CD14-positive monocyte (primary cell): ENCODE measurements around the gene B4GALT4. TPM values are rescaled to one million over a fixed set of nuclear protein-coding genes. Genes with fewer than 3 reads are reported as not detected.

ENCODE experiments used
- DNase-seq, 3 donors: peaks; one replicate each; pipeline ENCODE4 v3.0.0-alpha.2; 2011 to 2022
- H2AFZ ChIP-seq: 2 replicates; pipeline ENCODE4 v1.6.0; 2012; ENCODE audit warnings: mild to moderate bottlenecking, low read depth, low read length, inconsistent platforms; ENCODE audit not compliant: insufficient read depth, poor library complexity, severe bottlenecking
- H3K27ac ChIP-seq, 2 donors: 1 replicate in 1 of 2; 2 replicates in 1 of 2; pipeline ENCODE4 v1.5.1; 2012 to 2013; ENCODE audit warnings: low read length in 2 of 2, control low read depth in 1 of 2, inconsistent platforms in 1 of 2, low read depth in 1 of 2, mild to moderate bottlenecking in 1 of 2
- H3K27me3 ChIP-seq, 2 donors: one replicate each; pipeline versions ENCODE4 v1.6.0 to v1.6.1; 2011 to 2013; ENCODE audit warnings: low read length in 2 of 2; ENCODE audit not compliant: control insufficient read depth in 2 of 2, insufficient read depth in 2 of 2
- H3K36me3 ChIP-seq, 2 donors: replicated peaks in 1 of 2; 1 replicate in 1 of 2; 2 replicates in 1 of 2; pipeline versions ENCODE4 v1.5.1 to v1.6.1; 2012 to 2013; ENCODE audit warnings: low read length in 2 of 2, control low read depth in 1 of 2, inconsistent platforms in 1 of 2, mild to moderate bottlenecking in 1 of 2; ENCODE audit not compliant: insufficient read depth in 2 of 2, control insufficient read depth in 1 of 2
- H3K4me1 ChIP-seq, 2 donors: 1 replicate in 1 of 2; 2 replicates in 1 of 2; pipeline versions ENCODE4 v1.5.1 to v1.6.1; 2012 to 2013; ENCODE audit warnings: low read length in 2 of 2, control low read depth in 1 of 2, inconsistent platforms in 1 of 2, mild to moderate bottlenecking in 1 of 2, moderate library complexity in 1 of 2; ENCODE audit not compliant: insufficient read depth in 2 of 2, control insufficient read depth in 1 of 2
- H3K4me2 ChIP-seq: replicated peaks from 2 replicates; pipeline ENCODE3; 2012; ENCODE audit warnings: low read length, moderate library complexity, mild to moderate bottlenecking; ENCODE audit not compliant: poor library complexity, severe bottlenecking; ENCODE audit errors: extremely low read depth
- H3K4me3 ChIP-seq, 3 experiments: fragments of 200-600 bp in 1 of 3; sonication (generic) in 1 of 3; replicated peaks in 1 of 3; 1 replicate in 2 of 3; 2 replicates in 1 of 3; pipeline ENCODE4 v1.5.1; 2011 to 2013; ENCODE audit warnings: low read length in 3 of 3, mild to moderate bottlenecking in 3 of 3, control low read depth in 2 of 3, low read depth in 2 of 3, inconsistent platforms in 1 of 3, moderate library complexity in 1 of 3
- H3K79me2 ChIP-seq: 2 replicates; pipeline ENCODE4 v1.6.0; 2012; ENCODE audit warnings: mild to moderate bottlenecking, control low read depth, inconsistent platforms, low read length, moderate library complexity; ENCODE audit not compliant: insufficient read depth
- H3K9ac ChIP-seq: 2 replicates; pipeline ENCODE4 v1.6.0; 2017; ENCODE audit warnings: low read length, mild to moderate bottlenecking; ENCODE audit not compliant: insufficient read depth, poor library complexity, severe bottlenecking
- H3K9me3 ChIP-seq, 2 donors: replicated peaks in 1 of 2; 1 replicate in 1 of 2; 2 replicates in 1 of 2; pipeline versions ENCODE4 v1.5.1 to v1.6.1; 2012 to 2013; ENCODE audit warnings: low read length in 2 of 2, control low read depth in 1 of 2; ENCODE audit not compliant: control insufficient read depth in 1 of 2, insufficient read depth in 1 of 2
- H4K20me1 ChIP-seq: 2 replicates; pipeline ENCODE4 v1.6.0; 2012; ENCODE audit warnings: mild to moderate bottlenecking, low read length, control low read depth, moderate library complexity; ENCODE audit not compliant: insufficient read depth
- H3K27ac Mint-ChIP-seq, 7 donors: one replicate each; pipeline ENCODE4 v1.8.0; 2020; ENCODE audit warnings: mild to moderate bottlenecking in 7 of 7, mixed read lengths in 7 of 7, moderate library complexity in 6 of 7, inconsistent platforms in 2 of 7
- H3K27me3 Mint-ChIP-seq, 3 donors: one replicate each; pipeline ENCODE4 v1.8.0; 2021 to 2022; ENCODE audit warnings: low read depth in 3 of 3, mild to moderate bottlenecking in 3 of 3, mixed read lengths in 3 of 3, moderate library complexity in 3 of 3, inconsistent platforms in 1 of 3
- H3K36me3 Mint-ChIP-seq, 2 donors: one replicate each; pipeline ENCODE4 v1.8.0; 2020; ENCODE audit warnings: mixed read lengths in 2 of 2, inconsistent platforms in 1 of 2, mild to moderate bottlenecking in 1 of 2
- H3K4me1 Mint-ChIP-seq: one replicate; pipeline ENCODE4 v1.8.0; 2020; ENCODE audit warnings: mild to moderate bottlenecking, mixed read lengths
- H3K4me3 Mint-ChIP-seq, 2 donors: one replicate each; pipeline ENCODE4 v1.8.0; 2020; ENCODE audit warnings: mild to moderate bottlenecking in 2 of 2, mixed read lengths in 2 of 2, moderate library complexity in 1 of 2
- H3K9me3 Mint-ChIP-seq, 7 donors: one replicate each; pipeline ENCODE4 v1.8.0; 2020 to 2022; ENCODE audit warnings: mixed read lengths in 7 of 7, mild to moderate bottlenecking in 6 of 7, moderate library complexity in 6 of 7, inconsistent platforms in 2 of 7
- WGBS: methylation state at CpG from one replicate; pipeline ENCODE4 v1.1.5; 2013; ENCODE audit warnings: missing lambda C conversion rate; ENCODE audit not compliant: insufficient coverage; 5-methylcytosine and 5-hydroxymethylcytosine counted together
- intact Hi-C, 2 donors: fragments of 100-400 bp; cut with micrococcal nuclease; formaldehyde crosslinking; loops; one replicate each; pipeline versions ENCODE4 v1.15.0 to v1.15.1; 2023
- polyA plus RNA-seq, 3 donors: library from polyadenylated mRNA; depleted of rRNA in 1 of 3; unstranded in 2 of 3; stranded (reverse) in 1 of 3; fragments of 300-500 nt in 2 of 3; fragments of >200 nt in 1 of 3; fragmentation: Illumina TruSeq in 2 of 3; gene quantifications; 1 replicate in 2 of 3; 2 replicates in 1 of 3; pipeline ENCODE4 v1.2.3, GENCODE V29; 2012 to 2021
- TF ChIP-seq, protein P1 (sequence below): fragments of 200-600 bp; IDR thresholded peaks from one replicate; pipeline ENCODE4 v1.8.0; 2022; ENCODE audit warnings: antibody characterized with exemption, mild to moderate bottlenecking

The B4GALT4 gene
- polyA plus RNA-seq, 3 donors: 5.8 to 7.4 (median 5.8) TPM

GRCh38 chr3:119258915-119259314 is 18.2 kb upstream of the B4GALT4 start:
- Histone ChIP-seq H3K4me3 (no peak overlapping the region), H3K4me2 (peak overlapping the region; percentile 30), H3K4me1 (peaks cover 12 to 24% of the 10 kb centered on the region in 2 donors), H3K9me3 (no peaks in the 10 kb centered on the region), H4K20me1 (no peaks in the 10 kb centered on the region), H3K9ac (no peak overlapping the region), H3K79me2 (no peaks in the 10 kb centered on the region), H3K27me3 (no peaks in the 10 kb centered on the region), H3K36me3 (no peaks in the 10 kb centered on the region), H3K27ac (peak overlapping the region in 1 of 2 donors; percentile 50), H2AFZ (peak overlapping the region; percentile 67)
- DNase-seq: peak; percentile 38 to 60 (median 49)
- H3K36me3 Mint-ChIP-seq: no peaks in the 10 kb centered on the region
- no peak overlapping the region for H3K4me3 Mint-ChIP-seq
- peaks cover 1 to 3% (median 2%) of the 10 kb centered on the region in 3 donors for H3K27me3 Mint-ChIP-seq
- WGBS: no CpG with 5 or more reads among the region's 1 CpG
- H3K27ac Mint-ChIP-seq: peak overlapping the region in 4 of 7 donors; percentile 51 to 82 (median 74)
- TF ChIP-seq, protein P1, sequence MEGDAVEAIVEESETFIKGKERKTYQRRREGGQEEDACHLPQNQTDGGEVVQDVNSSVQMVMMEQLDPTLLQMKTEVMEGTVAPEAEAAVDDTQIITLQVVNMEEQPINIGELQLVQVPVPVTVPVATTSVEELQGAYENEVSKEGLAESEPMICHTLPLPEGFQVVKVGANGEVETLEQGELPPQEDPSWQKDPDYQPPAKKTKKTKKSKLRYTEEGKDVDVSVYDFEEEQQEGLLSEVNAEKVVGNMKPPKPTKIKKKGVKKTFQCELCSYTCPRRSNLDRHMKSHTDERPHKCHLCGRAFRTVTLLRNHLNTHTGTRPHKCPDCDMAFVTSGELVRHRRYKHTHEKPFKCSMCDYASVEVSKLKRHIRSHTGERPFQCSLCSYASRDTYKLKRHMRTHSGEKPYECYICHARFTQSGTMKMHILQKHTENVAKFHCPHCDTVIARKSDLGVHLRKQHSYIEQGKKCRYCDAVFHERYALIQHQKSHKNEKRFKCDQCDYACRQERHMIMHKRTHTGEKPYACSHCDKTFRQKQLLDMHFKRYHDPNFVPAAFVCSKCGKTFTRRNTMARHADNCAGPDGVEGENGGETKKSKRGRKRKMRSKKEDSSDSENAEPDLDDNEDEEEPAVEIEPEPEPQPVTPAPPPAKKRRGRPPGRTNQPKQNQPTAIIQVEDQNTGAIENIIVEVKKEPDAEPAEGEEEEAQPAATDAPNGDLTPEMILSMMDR: no peak
- peaks cover 35% of the 10 kb centered on the region for H3K4me1 Mint-ChIP-seq
- intact Hi-C loops: no loop called here
- no peaks in the 10 kb centered on the region for H3K9me3 Mint-ChIP-seq

- Histone ChIP-seq H4K20me1 (no peaks in the 10 kb centered on the region), H3K9me3 (no peaks in the 10 kb centered on the region), H3K4me2 (peak overlapping the region; percentile 30), H3K4me3 (peak overlapping the region in 1 of 3 experiments; percentile 22), H3K27ac (peak overlapping the region in 1 of 2 donors; percentile 50), H3K36me3 (no peaks in the 10 kb centered on the region), H3K4me1 (peaks cover 12 to 24% of the 10 kb centered on the region in 2 donors), H2AFZ (peak overlapping the region; percentile 56), H3K9ac (no peak overlapping the region), H3K79me2 (no peaks in the 10 kb centered on the region), H3K27me3 (no peaks in the 10 kb centered on the region)
- H3K4me1 Mint-ChIP-seq: peaks cover 30% of the 10 kb centered on the region
- WGBS: 100% methylated on average over 3 of the region's 8 CpGs
- TF ChIP-seq, protein P1: no peak
- H3K27ac Mint-ChIP-seq: peak overlapping the region in 4 of 7 donors; percentile 61 to 75 (median 64)
- intact Hi-C loops: no loop called here
- peaks cover 1 to 3% (median 2%) of the 10 kb centered on the region in 3 donors for H3K27me3 Mint-ChIP-seq
- peak overlapping the region in 1 of 2 donors; percentile 26 for H3K4me3 Mint-ChIP-seq
- DNase-seq: peak; percentile 16 to 44 (median 25)
- no peaks in the 10 kb centered on the region for H3K36me3 Mint-ChIP-seq
- peaks cover 0 to 5% (median 2%) of the 10 kb centered on the region in 7 donors for H3K9me3 Mint-ChIP-seq
These were observed 17.2 kb upstream of the B4GALT4 start for GRCh38 chr3:119257654-119258410.
